ENCODE measurements around the gene ZBTB20.

Gene ZBTB20

GRCh38 chr3:114716916-114717315 is 430.2 kb downstream of the ZBTB20 start:
- no peak overlapping the region for H2AK5ac ChIP-seq (ENCODE audit: low read length)
- no peak overlapping the region for H4K8ac ChIP-seq (ENCODE audit: low read depth, low read length)
- no peak overlapping the region for H2BK120ac ChIP-seq (ENCODE audit: low read depth, low read length)
- no peak overlapping the region for H3K4me3 ChIP-seq (ENCODE audit: low read length)
- no peak overlapping the region for H4K5ac ChIP-seq (ENCODE audit: low read length)
- no peak overlapping the region for H3K4ac ChIP-seq (ENCODE audit: low read depth, low read length)
- no peak overlapping the region for H3K18ac ChIP-seq (ENCODE audit: low read length)
- no peak overlapping the region for H3K56ac ChIP-seq (ENCODE audit: low read length)
- no peak overlapping the region for H3K27ac ChIP-seq (ENCODE audit: low read depth, low read length)
- no peak for DNase-seq
- no peak overlapping the region for H3K9ac ChIP-seq (ENCODE audit: low read length)
- no peaks in the 10 kb centered on the region for H3K79me1 ChIP-seq (ENCODE audit: low read length)
- no peak overlapping the region for H2BK15ac ChIP-seq (replicated peaks; ENCODE audit: low read depth)
- H3K4me2 ChIP-seq (ENCODE audit: low read length): no peak overlapping the region
- H3K23ac ChIP-seq (ENCODE audit: low read length): no peak overlapping the region
- H3K27me3 ChIP-seq (ENCODE audit: insufficient read depth, low read length, poor library complexity): no peaks in the 10 kb centered on the region
- no peaks in the 10 kb centered on the region for H3K4me1 ChIP-seq (ENCODE audit: control insufficient read depth, low read depth, low read length)
- H2BK5ac ChIP-seq (ENCODE audit: low read length): no peak overlapping the region
- H3K36me3 ChIP-seq (ENCODE audit: control insufficient read depth, insufficient read depth, low read length): no peaks in the 10 kb centered on the region
- no peaks in the 10 kb centered on the region for H3K79me2 ChIP-seq (ENCODE audit: control insufficient read depth, insufficient read depth, low read length)

- no peak overlapping the region for H3K4me2 ChIP-seq (ENCODE audit: low read length)
- WGBS (ENCODE audit: extremely low coverage, insufficient coverage, low lambda C conversion rate): no CpG with 5 or more reads among the region's 5 CpGs
Measured at GRCh38 chr3:114716126-114716525, 431.0 kb downstream of the ZBTB20 start.

GRCh38 chr3:114714957-114715460 is 432.1 kb downstream of the ZBTB20 start:
- H3K4ac ChIP-seq (ENCODE audit: low read depth, low read length): no peak overlapping the region
- H4K8ac ChIP-seq (ENCODE audit: low read depth, low read length): no peak overlapping the region
- no peak overlapping the region for H2BK5ac ChIP-seq (ENCODE audit: low read length)
- H3K4me3 ChIP-seq (ENCODE audit: low read length): no peak overlapping the region
- H2BK120ac ChIP-seq (ENCODE audit: low read depth, low read length): no peak overlapping the region
- H2BK15ac ChIP-seq (replicated peaks; ENCODE audit: low read depth): no peak overlapping the region
- no peak overlapping the region for H3K23ac ChIP-seq (ENCODE audit: low read length)
- no peaks in the 10 kb centered on the region for H3K4me1 ChIP-seq (ENCODE audit: control insufficient read depth, low read depth, low read length)
- DNase-seq: no peak
- no peak overlapping the region for H3K56ac ChIP-seq (ENCODE audit: low read length)
- no CpG with 5 or more reads among the region's 7 CpGs for WGBS (ENCODE audit: extremely low coverage, insufficient coverage, low lambda C conversion rate)
- no peak overlapping the region for H4K5ac ChIP-seq (ENCODE audit: low read length)
- H3K18ac ChIP-seq (ENCODE audit: low read length): no peak overlapping the region
- no peaks in the 10 kb centered on the region for H3K79me1 ChIP-seq (ENCODE audit: low read length)
- H3K4me2 ChIP-seq (ENCODE audit: low read length): no peak overlapping the region
- H2AK5ac ChIP-seq (ENCODE audit: low read length): no peak overlapping the region
- H3K79me2 ChIP-seq (ENCODE audit: control insufficient read depth, insufficient read depth, low read length): no peaks in the 10 kb centered on the region
- no peak overlapping the region for H3K27ac ChIP-seq (ENCODE audit: low read depth, low read length)
- no peak overlapping the region for H3K9ac ChIP-seq (ENCODE audit: low read length)
- H3K36me3 ChIP-seq (ENCODE audit: control insufficient read depth, insufficient read depth, low read length): no peaks in the 10 kb centered on the region
- H3K27me3 ChIP-seq (ENCODE audit: insufficient read depth, low read length, poor library complexity): no peaks in the 10 kb centered on the region

More at GRCh38 chr3:114716126-114716525, 431.0 kb downstream of the ZBTB20 start:
- no peak overlapping the region for H2AK5ac ChIP-seq (ENCODE audit: low read length)
- H2BK5ac ChIP-seq (ENCODE audit: low read length): no peak overlapping the region
- no peaks in the 10 kb centered on the region for H3K79me1 ChIP-seq (ENCODE audit: low read length)
- no peaks in the 10 kb centered on the region for H3K4me1 ChIP-seq (ENCODE audit: control insufficient read depth, low read depth, low read length)
- no peak overlapping the region for H4K5ac ChIP-seq (ENCODE audit: low read length)
- no peak overlapping the region for H3K9ac ChIP-seq (ENCODE audit: low read length)
- H4K8ac ChIP-seq (ENCODE audit: low read depth, low read length): no peak overlapping the region
- H3K27ac ChIP-seq (ENCODE audit: low read depth, low read length): no peak overlapping the region
- no peak overlapping the region for H3K18ac ChIP-seq (ENCODE audit: low read length)
- no peak overlapping the region for H2BK120ac ChIP-seq (ENCODE audit: low read depth, low read length)
- DNase-seq: no peak
- H3K27me3 ChIP-seq (ENCODE audit: insufficient read depth, low read length, poor library complexity): no peaks in the 10 kb centered on the region
- H3K79me2 ChIP-seq (ENCODE audit: control insufficient read depth, insufficient read depth, low read length): no peaks in the 10 kb centered on the region
- no peak overlapping the region for H3K4me3 ChIP-seq (ENCODE audit: low read length)
- no peaks in the 10 kb centered on the region for H3K36me3 ChIP-seq (ENCODE audit: control insufficient read depth, insufficient read depth, low read length)
- H3K4ac ChIP-seq (ENCODE audit: low read depth, low read length): no peak overlapping the region
- no peak overlapping the region for H3K56ac ChIP-seq (ENCODE audit: low read length)
- no peak overlapping the region for H3K23ac ChIP-seq (ENCODE audit: low read length)
- H2BK15ac ChIP-seq (replicated peaks; ENCODE audit: low read depth): no peak overlapping the region

GRCh38 chr3:114714237-114714636 is 432.9 kb downstream of the ZBTB20 start:
- Histone ChIP-seq H3K9ac (ENCODE audit: low read length) (no peak overlapping the region), H3K79me1 (ENCODE audit: low read length) (no peaks in the 10 kb centered on the region), H3K56ac (ENCODE audit: low read length) (no peak overlapping the region), H3K36me3 (ENCODE audit: control insufficient read depth, insufficient read depth, low read length) (no peaks in the 10 kb centered on the region), H3K4me1 (ENCODE audit: control insufficient read depth, low read depth, low read length) (no peaks in the 10 kb centered on the region), H2BK120ac (ENCODE audit: low read depth, low read length) (no peak overlapping the region), H2BK5ac (ENCODE audit: low read length) (no peak overlapping the region), H3K4ac (ENCODE audit: low read depth, low read length) (no peak overlapping the region), H2BK15ac (replicated peaks; ENCODE audit: low read depth) (no peak overlapping the region), H4K5ac (ENCODE audit: low read length) (no peak overlapping the region), H3K27ac (ENCODE audit: low read depth, low read length) (no peak overlapping the region), H3K79me2 (ENCODE audit: control insufficient read depth, insufficient read depth, low read length) (no peaks in the 10 kb centered on the region), H4K8ac (ENCODE audit: low read depth, low read length) (no peak overlapping the region), H3K18ac (ENCODE audit: low read length) (no peak overlapping the region), H3K4me2 (ENCODE audit: low read length) (no peak overlapping the region), H3K27me3 (ENCODE audit: insufficient read depth, low read length, poor library complexity) (no peaks in the 10 kb centered on the region), H3K23ac (ENCODE audit: low read length) (no peak overlapping the region), H3K4me3 (ENCODE audit: low read length) (no peak overlapping the region), H2AK5ac (ENCODE audit: low read length) (no peak overlapping the region)
- WGBS (ENCODE audit: extremely low coverage, insufficient coverage, low lambda C conversion rate): no CpG with 5 or more reads among the region's 2 CpGs
- no peak for DNase-seq

GRCh38 chr3:114712728-114713492 is 434.2 kb downstream of the ZBTB20 start:
- H2BK15ac ChIP-seq (replicated peaks; ENCODE audit: low read depth): no peak overlapping the region
- no peaks in the 10 kb centered on the region for H3K79me1 ChIP-seq (ENCODE audit: low read length)
- H3K4me3 ChIP-seq (ENCODE audit: low read length): no peak overlapping the region
- H3K18ac ChIP-seq (ENCODE audit: low read length): no peak overlapping the region
- no peak overlapping the region for H4K8ac ChIP-seq (ENCODE audit: low read depth, low read length)
- no peaks in the 10 kb centered on the region for H3K79me2 ChIP-seq (ENCODE audit: control insufficient read depth, insufficient read depth, low read length)
- no peak overlapping the region for H3K56ac ChIP-seq (ENCODE audit: low read length)
- no peaks in the 10 kb centered on the region for H3K27me3 ChIP-seq (ENCODE audit: insufficient read depth, low read length, poor library complexity)
- no peak overlapping the region for H4K5ac ChIP-seq (ENCODE audit: low read length)
- no peak overlapping the region for H3K9ac ChIP-seq (ENCODE audit: low read length)
- no CpG with 5 or more reads among the region's 9 CpGs for WGBS (ENCODE audit: extremely low coverage, insufficient coverage, low lambda C conversion rate)
- no peak for DNase-seq
- H2AK5ac ChIP-seq (ENCODE audit: low read length): no peak overlapping the region
- H3K36me3 ChIP-seq (ENCODE audit: control insufficient read depth, insufficient read depth, low read length): no peaks in the 10 kb centered on the region
- H2BK120ac ChIP-seq (ENCODE audit: low read depth, low read length): no peak overlapping the region
- H2BK5ac ChIP-seq (ENCODE audit: low read length): no peak overlapping the region
- H3K27ac ChIP-seq (ENCODE audit: low read depth, low read length): no peak overlapping the region
- H3K23ac ChIP-seq (ENCODE audit: low read length): no peak overlapping the region
- H3K4me1 ChIP-seq (ENCODE audit: control insufficient read depth, low read depth, low read length): no peaks in the 10 kb centered on the region
- H3K4ac ChIP-seq (ENCODE audit: low read depth, low read length): no peak overlapping the region
- H3K4me2 ChIP-seq (ENCODE audit: low read length): no peak overlapping the region
